ENCODE data around the gene CD22. TPM values are rescaled to one million over a fixed set of nuclear protein-coding genes. Genes with fewer than 3 reads are reported as not detected.

The CD22 gene
- total and polyA plus RNA-seq, 2 donors: 1.6 to 8.8 TPM

- Histone ChIP-seq H3K4me1 (ENCODE audit: insufficient read depth) (no peaks in the 10 kb centered on the region), H3K27ac (ENCODE audit: low read depth) (no peak overlapping the region), H3K36me3 (ENCODE audit: insufficient read depth) (no peaks in the 10 kb centered on the region), H3K4me3 (ENCODE audit: low read depth, low read length) (no peak overlapping the region)
- 80% methylated on average over 10 of the region's 10 CpGs for WGBS
- DNase-seq (ENCODE audit: extremely low spot score): no peak
Measured at GRCh38 chr19:35300339-35300649, 28.7 kb upstream of the CD22 start.

- 92% methylated on average over 2 of the region's 2 CpGs for WGBS
- Histone ChIP-seq H3K27ac (ENCODE audit: low read depth) (no peak overlapping the region), H3K4me1 (ENCODE audit: insufficient read depth) (no peaks in the 10 kb centered on the region), H3K4me3 (ENCODE audit: low read depth, low read length) (no peak overlapping the region), H3K36me3 (ENCODE audit: insufficient read depth) (no peaks in the 10 kb centered on the region)
- no peak for DNase-seq (ENCODE audit: extremely low spot score)
Measured at GRCh38 chr19:35301961-35302360, 27.0 kb upstream of the CD22 start.

- DNase-seq (ENCODE audit: extremely low spot score): no peak
Measured at GRCh38 chr19:35302446-35302845, 26.5 kb upstream of the CD22 start.

GRCh38 chr19:35303357-35303915, 25.6 kb upstream of the CD22 start:
- no peaks in the 10 kb centered on the region for H3K4me1 ChIP-seq (ENCODE audit: insufficient read depth)
- DNase-seq (ENCODE audit: extremely low spot score): no peak
- H3K36me3 ChIP-seq (ENCODE audit: insufficient read depth): no peaks in the 10 kb centered on the region
- 82% methylated on average over 6 of the region's 6 CpGs for WGBS
- no peak overlapping the region for H3K27ac ChIP-seq (ENCODE audit: low read depth)
- H3K4me3 ChIP-seq (ENCODE audit: low read depth, low read length): no peak overlapping the region

More at GRCh38 chr19:35302446-35302845, 26.5 kb upstream of the CD22 start:
- Histone ChIP-seq H3K36me3 (ENCODE audit: insufficient read depth) (no peaks in the 10 kb centered on the region), H3K27ac (ENCODE audit: low read depth) (no peak overlapping the region), H3K4me1 (ENCODE audit: insufficient read depth) (no peaks in the 10 kb centered on the region), H3K4me3 (ENCODE audit: low read depth, low read length) (no peak overlapping the region)
- 86% methylated on average over 16 of the region's 16 CpGs for WGBS

- Histone ChIP-seq H3K27ac (ENCODE audit: low read depth) (no peak overlapping the region), H3K4me1 (ENCODE audit: insufficient read depth) (no peaks in the 10 kb centered on the region), H3K36me3 (ENCODE audit: insufficient read depth) (no peaks in the 10 kb centered on the region), H3K4me3 (ENCODE audit: low read depth, low read length) (no peak overlapping the region)
- 75% methylated on average over 11 of the region's 11 CpGs for WGBS
- no peak for DNase-seq (ENCODE audit: extremely low spot score)
Measured at GRCh38 chr19:35304036-35304435, 25.0 kb upstream of the CD22 start.

GRCh38 chr19:35305181-35305580, 23.8 kb upstream of the CD22 start:
- Histone ChIP-seq H3K36me3 (ENCODE audit: insufficient read depth) (no peaks in the 10 kb centered on the region), H3K27ac (ENCODE audit: low read depth) (no peak overlapping the region), H3K4me3 (ENCODE audit: low read depth, low read length) (no peak overlapping the region), H3K4me1 (ENCODE audit: insufficient read depth) (no peaks in the 10 kb centered on the region)
- WGBS: 88% methylated on average over 6 of the region's 6 CpGs
- no peak for DNase-seq (ENCODE audit: extremely low spot score)

- WGBS: 88% methylated on average over 20 of the region's 20 CpGs
- Histone ChIP-seq H3K27ac (ENCODE audit: low read depth) (no peak overlapping the region), H3K4me3 (ENCODE audit: low read depth, low read length) (no peak overlapping the region), H3K36me3 (ENCODE audit: insufficient read depth) (no peaks in the 10 kb centered on the region), H3K4me1 (ENCODE audit: insufficient read depth) (no peaks in the 10 kb centered on the region)
- no peak for DNase-seq (ENCODE audit: extremely low spot score)
Measured at GRCh38 chr19:35306473-35307246, 22.3 kb upstream of the CD22 start.

GRCh38 chr19:35307931-35308330, 21.1 kb upstream of the CD22 start:
- Histone ChIP-seq H3K36me3 (ENCODE audit: insufficient read depth) (no peaks in the 10 kb centered on the region), H3K4me1 (ENCODE audit: insufficient read depth) (no peaks in the 10 kb centered on the region), H3K27ac (ENCODE audit: low read depth) (no peak overlapping the region), H3K4me3 (ENCODE audit: low read depth, low read length) (no peak overlapping the region)
- peak; percentile 60 for DNase-seq (ENCODE audit: extremely low spot score)
- 63% methylated on average over 10 of the region's 10 CpGs for WGBS

- no peak for DNase-seq (ENCODE audit: extremely low spot score)
- H3K27ac ChIP-seq (ENCODE audit: low read depth): no peak overlapping the region
- WGBS: 88% methylated on average over 7 of the region's 7 CpGs
- no peaks in the 10 kb centered on the region for H3K4me1 ChIP-seq (ENCODE audit: insufficient read depth)
- H3K36me3 ChIP-seq (ENCODE audit: insufficient read depth): no peaks in the 10 kb centered on the region
- no peak overlapping the region for H3K4me3 ChIP-seq (ENCODE audit: low read depth, low read length)
Measured at GRCh38 chr19:35308910-35309309, 20.1 kb upstream of the CD22 start.

- Histone ChIP-seq H3K4me1 (ENCODE audit: insufficient read depth) (no peaks in the 10 kb centered on the region), H3K27ac (ENCODE audit: low read depth) (no peak overlapping the region), H3K4me3 (ENCODE audit: low read depth, low read length) (no peak overlapping the region), H3K36me3 (ENCODE audit: insufficient read depth) (no peaks in the 10 kb centered on the region)
- 59% methylated on average over 47 of the region's 47 CpGs for WGBS
- peak; percentile 66 for DNase-seq (ENCODE audit: extremely low spot score)
Measured at GRCh38 chr19:35309481-35310279, 19.3 kb upstream of the CD22 start.

GRCh38 chr19:35310331-35310730, 18.7 kb upstream of the CD22 start:
- H3K27ac ChIP-seq (ENCODE audit: low read depth): no peak overlapping the region
- H3K36me3 ChIP-seq (ENCODE audit: insufficient read depth): no peaks in the 10 kb centered on the region
- H3K4me3 ChIP-seq (ENCODE audit: low read depth, low read length): no peak overlapping the region
- 90% methylated on average over 12 of the region's 12 CpGs for WGBS
- H3K4me1 ChIP-seq (ENCODE audit: insufficient read depth): no peaks in the 10 kb centered on the region
- no peak for DNase-seq (ENCODE audit: extremely low spot score)

GRCh38 chr19:35310811-35311465, 18.0 kb upstream of the CD22 start:
- WGBS: 94% methylated on average over 10 of the region's 10 CpGs
- Histone ChIP-seq H3K36me3 (ENCODE audit: insufficient read depth) (no peaks in the 10 kb centered on the region), H3K27ac (ENCODE audit: low read depth) (no peak overlapping the region), H3K4me3 (ENCODE audit: low read depth, low read length) (no peak overlapping the region), H3K4me1 (ENCODE audit: insufficient read depth) (no peaks in the 10 kb centered on the region)
- DNase-seq (ENCODE audit: extremely low spot score): no peak

- Histone ChIP-seq H3K4me3 (ENCODE audit: low read depth, low read length) (no peak overlapping the region), H3K36me3 (ENCODE audit: insufficient read depth) (no peaks in the 10 kb centered on the region), H3K27ac (ENCODE audit: low read depth) (no peak overlapping the region), H3K4me1 (ENCODE audit: insufficient read depth) (no peaks in the 10 kb centered on the region)
- DNase-seq (ENCODE audit: extremely low spot score): no peak
- WGBS: 88% methylated on average over 21 of the region's 21 CpGs
Measured at GRCh38 chr19:35311901-35312665, 16.9 kb upstream of the CD22 start.
